ENCODE data around the gene FNTB.

FNTB gene

GRCh38 chr14:64940336-64940910, 46.3 kb upstream of the FNTB start:
- H3K27me3 ChIP-seq (replicated peaks; ENCODE audit: control insufficient read depth, insufficient read depth, low read length) = no peaks in the 10 kb centered on the region
- no peak for DNase-seq (ENCODE audit: extremely low read depth, insufficient read length)
- peaks cover 4% of the 10 kb centered on the region for H3K36me3 ChIP-seq (ENCODE audit: control insufficient read depth, insufficient read depth, low read length)
- no peak overlapping the region for H3K4me3 ChIP-seq (replicated peaks; ENCODE audit: low read depth, low read length)
- no peak for TF ChIP-seq CTCF (IDR thresholded peaks at IDR 0.05; ENCODE audit: insufficient read depth, low read length, poor library complexity, severe bottlenecking)

GRCh38 chr14:64942531-64943111, 44.1 kb upstream of the FNTB start, which contains the start of gene GPX2:
GPX2 (minus strand) TSS chr14:64942745; CDS start chr14:64942726, 19 bp downstream.
- no peak for TF ChIP-seq CTCF (IDR thresholded peaks at IDR 0.05; ENCODE audit: insufficient read depth, low read length, poor library complexity, severe bottlenecking)
- Histone ChIP-seq H3K4me3 (replicated peaks; ENCODE audit: low read depth, low read length) (no peak within 1 kb of the TSS), H3K27me3 (replicated peaks; ENCODE audit: control insufficient read depth, insufficient read depth, low read length) (no peaks in the 10 kb centered on the region), H3K36me3 (ENCODE audit: control insufficient read depth, insufficient read depth, low read length) (peaks cover 4% of the 10 kb centered on the region)
- DNase-seq (ENCODE audit: extremely low read depth, insufficient read length) = no peak

GRCh38 chr14:64943556-64943955, 43.1 kb upstream of the FNTB start:
- H3K36me3 ChIP-seq (ENCODE audit: control insufficient read depth, insufficient read depth, low read length) = peaks cover 3% of the 10 kb centered on the region
- no peak overlapping the region for H3K4me3 ChIP-seq (replicated peaks; ENCODE audit: low read depth, low read length)
- TF ChIP-seq CTCF (IDR thresholded peaks at IDR 0.05; ENCODE audit: insufficient read depth, low read length, poor library complexity, severe bottlenecking) = no peak
- no peaks in the 10 kb centered on the region for H3K27me3 ChIP-seq (replicated peaks; ENCODE audit: control insufficient read depth, insufficient read depth, low read length)
- no peak for DNase-seq (ENCODE audit: extremely low read depth, insufficient read length)

- H3K27me3 ChIP-seq (replicated peaks; ENCODE audit: control insufficient read depth, insufficient read depth, low read length) = no peaks in the 10 kb centered on the region
- TF ChIP-seq CTCF (IDR thresholded peaks at IDR 0.05; ENCODE audit: insufficient read depth, low read length, poor library complexity, severe bottlenecking) = no peak
- peaks cover 2% of the 10 kb centered on the region for H3K36me3 ChIP-seq (ENCODE audit: control insufficient read depth, insufficient read depth, low read length)
- no peak overlapping the region for H3K4me3 ChIP-seq (replicated peaks; ENCODE audit: low read depth, low read length)
- DNase-seq (ENCODE audit: extremely low read depth, insufficient read length) = no peak
These were observed 42.7 kb upstream of the FNTB start for GRCh38 chr14:64944041-64944440.

GRCh38 chr14:64944861-64945260, 41.8 kb upstream of the FNTB start:
- no peak for DNase-seq (ENCODE audit: extremely low read depth, insufficient read length)
- peaks cover 2% of the 10 kb centered on the region for H3K36me3 ChIP-seq (ENCODE audit: control insufficient read depth, insufficient read depth, low read length)
- no peaks in the 10 kb centered on the region for H3K27me3 ChIP-seq (replicated peaks; ENCODE audit: control insufficient read depth, insufficient read depth, low read length)
- no peak for TF ChIP-seq CTCF (IDR thresholded peaks at IDR 0.05; ENCODE audit: insufficient read depth, low read length, poor library complexity, severe bottlenecking)
- no peak overlapping the region for H3K4me3 ChIP-seq (replicated peaks; ENCODE audit: low read depth, low read length)
